HG02759 (cell line): ENCODE data around the gene IFI27L1.
"Not testable (repeated sequence)": the region's sequence is repeated elsewhere in the genome, so short reads cannot be mapped to it uniquely, and the experiment has no call there.

Experiments used
- ATAC-seq: cut with Tn5 transposase; IDR thresholded peaks from one replicate; pipeline ENCODE4 v1.9.1; 2021; ENCODE audit warnings: mild to moderate bottlenecking, moderate library complexity; ENCODE audit not compliant: unreplicated experiment

The IFI27L1 gene

GRCh38 chr14:94047581-94047980, 33.5 kb upstream of the IFI27L1 start:
- ATAC-seq: no peak

- no peak for ATAC-seq
These were observed 32.2 kb upstream of the IFI27L1 start for GRCh38 chr14:94048691-94049624.

GRCh38 chr14:94049625-94050023, 31.5 kb upstream of the IFI27L1 start:
- no peak for ATAC-seq

GRCh38 chr14:94050231-94050880, 30.8 kb upstream of the IFI27L1 start:
- ATAC-seq: no peak

- ATAC-seq: no peak
These were observed 30.0 kb upstream of the IFI27L1 start for GRCh38 chr14:94051115-94051514.

GRCh38 chr14:94051779-94052178, 29.3 kb upstream of the IFI27L1 start:
- no peak for ATAC-seq

GRCh38 chr14:94052199-94052598, 28.9 kb upstream of the IFI27L1 start:
- ATAC-seq: no peak

GRCh38 chr14:94052662-94053061, 28.4 kb upstream of the IFI27L1 start:
- ATAC-seq: no peak

GRCh38 chr14:94054401-94054800, 26.7 kb upstream of the IFI27L1 start:
- no peak for ATAC-seq

GRCh38 chr14:94054936-94055335, 26.2 kb upstream of the IFI27L1 start:
- ATAC-seq: no peak

- ATAC-seq: no peak
These were observed 24.4 kb upstream of the IFI27L1 start for GRCh38 chr14:94056579-94057308.

- no peak for ATAC-seq
These were observed 22.9 kb upstream of the IFI27L1 start for GRCh38 chr14:94058128-94058673.

- ATAC-seq: no peak
These were observed 22.4 kb upstream of the IFI27L1 start for GRCh38 chr14:94058674-94059138.

GRCh38 chr14:94059998-94060397, 21.1 kb upstream of the IFI27L1 start:
- no peak for ATAC-seq

- no peak for ATAC-seq
These were observed 18.7 kb upstream of the IFI27L1 start for GRCh38 chr14:94062344-94062940.

- ATAC-seq: no peak
These were observed 14.9 kb upstream of the IFI27L1 start for GRCh38 chr14:94066089-94066676.

GRCh38 chr14:94072076-94072475, 9.0 kb upstream of the IFI27L1 start:
- ATAC-seq: not testable (repeated sequence)

- no peak for ATAC-seq
These were observed 6.6 kb upstream of the IFI27L1 start for GRCh38 chr14:94074534-94074933.

GRCh38 chr14:94075008-94075407, 6.1 kb upstream of the IFI27L1 start:
- no peak for ATAC-seq

- no peak for ATAC-seq
These were observed 3.8 kb upstream of the IFI27L1 start for GRCh38 chr14:94077111-94077821.
